CD4-positive, alpha-beta T cell treated with Interleukin-1 beta for 1 hour (primary cell): ENCODE measurements around the gene ACAP3.

ENCODE experiments used
- DNase-seq, 2 donors: peaks; one replicate each; pipeline ENCODE4 v3.0.0-alpha.2; 2020 to 2022

The ACAP3 gene

DNA sequence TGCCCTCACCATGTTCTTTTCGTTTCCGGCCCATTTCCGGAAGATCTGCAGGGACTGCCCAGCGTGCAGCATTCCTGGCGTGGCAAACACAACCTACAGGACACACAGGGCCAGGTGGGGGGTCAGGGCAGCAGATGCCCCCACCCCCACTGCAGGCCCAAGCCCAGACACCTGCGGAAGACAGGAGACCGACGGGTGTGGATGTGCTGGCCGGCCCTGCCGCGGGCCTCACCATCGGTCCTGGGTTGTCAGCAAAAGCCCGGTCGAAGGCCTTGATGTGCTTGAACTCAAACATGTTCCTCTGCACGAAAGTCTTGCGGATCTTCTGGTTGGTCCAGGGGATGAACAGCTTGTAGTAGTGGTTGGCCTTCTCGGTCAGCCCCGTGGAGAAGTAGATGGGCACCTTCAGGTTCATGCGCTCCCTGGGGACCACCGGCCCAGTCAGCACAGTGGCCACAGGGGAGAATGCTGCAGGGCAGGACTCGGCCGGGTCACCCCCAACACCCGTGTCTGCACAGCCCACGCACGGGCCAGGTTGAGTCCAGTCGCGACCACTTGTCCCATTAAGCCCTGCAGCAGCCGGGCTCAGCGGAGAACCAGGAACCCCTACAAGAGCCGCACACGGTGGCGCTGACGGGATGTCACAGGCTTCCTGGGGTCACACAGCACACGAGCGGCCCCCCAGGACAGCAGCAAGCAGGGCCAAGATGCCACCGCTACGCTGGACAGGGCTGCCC lies 5.9 kb upstream of the ACAP3 start:
- no peak for DNase-seq

- no peak for DNase-seq
Measured at GRCh38 chr1:1312450-1313314, 5.0 kb upstream of the ACAP3 start.

GRCh38 chr1:1311107-1312104 lies 3.7 kb upstream of the ACAP3 start:
- no peak for DNase-seq

- DNase-seq: no peak
Measured at GRCh38 chr1:1310476-1311053, 2.8 kb upstream of the ACAP3 start.

DNA sequence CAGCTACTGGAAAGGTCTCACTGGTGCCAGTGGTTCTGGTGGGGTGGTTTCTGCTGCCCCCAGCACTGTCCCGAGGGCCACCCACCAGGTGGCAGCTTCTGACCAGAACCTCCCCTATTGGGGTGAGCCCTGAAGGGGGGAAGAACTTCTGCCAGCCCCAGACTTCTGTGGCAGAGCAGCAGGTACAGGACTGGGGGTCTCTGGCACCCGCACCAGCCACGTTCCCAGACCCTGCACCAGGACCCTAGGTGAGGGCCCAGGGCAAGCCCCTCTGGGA lies 2.3 kb upstream of the ACAP3 start:
- DNase-seq: no peak

DNA sequence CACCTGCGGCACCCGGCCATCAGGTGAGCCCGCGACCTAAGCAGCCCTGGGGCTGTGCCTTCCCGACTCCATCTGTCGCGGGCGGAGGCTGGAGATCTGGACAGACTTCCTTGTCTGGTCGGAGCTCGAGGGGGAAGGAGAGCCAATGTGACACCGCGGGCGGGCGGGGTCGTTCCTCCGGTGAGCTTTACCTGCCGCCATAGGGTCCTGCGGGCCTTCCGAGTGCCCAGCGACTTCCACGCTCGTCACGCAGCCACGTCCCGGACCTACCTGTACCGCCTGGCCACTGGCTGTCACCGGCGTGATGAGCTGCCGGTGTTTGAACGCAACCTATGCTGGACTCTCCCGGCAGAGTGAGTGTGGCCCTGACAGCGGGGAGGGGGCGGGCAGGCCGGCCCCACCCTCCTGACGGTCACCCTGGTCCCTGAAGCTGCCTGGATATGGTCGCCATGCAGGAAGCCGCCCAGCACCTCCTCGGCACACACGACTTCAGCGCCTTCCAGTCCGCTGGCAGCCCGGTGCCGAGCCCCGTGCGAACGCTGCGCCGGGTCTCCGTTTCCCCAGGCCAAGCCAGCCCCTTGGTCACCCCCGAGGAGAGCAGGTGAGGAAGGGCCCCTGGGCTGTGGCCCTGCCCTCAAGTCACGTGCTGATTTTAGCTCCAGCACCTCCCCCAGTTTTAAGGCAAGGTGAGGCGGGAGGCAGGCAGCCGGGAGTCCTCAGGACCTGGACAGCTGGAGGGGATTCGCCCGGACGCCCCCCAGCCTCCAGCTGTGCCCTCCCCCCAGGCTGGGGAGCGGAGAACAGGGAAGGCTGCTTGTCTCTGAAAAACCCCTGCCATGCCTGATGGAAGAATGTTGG lies 1.8 kb upstream of the ACAP3 start:
- DNase-seq: no peak

DNA sequence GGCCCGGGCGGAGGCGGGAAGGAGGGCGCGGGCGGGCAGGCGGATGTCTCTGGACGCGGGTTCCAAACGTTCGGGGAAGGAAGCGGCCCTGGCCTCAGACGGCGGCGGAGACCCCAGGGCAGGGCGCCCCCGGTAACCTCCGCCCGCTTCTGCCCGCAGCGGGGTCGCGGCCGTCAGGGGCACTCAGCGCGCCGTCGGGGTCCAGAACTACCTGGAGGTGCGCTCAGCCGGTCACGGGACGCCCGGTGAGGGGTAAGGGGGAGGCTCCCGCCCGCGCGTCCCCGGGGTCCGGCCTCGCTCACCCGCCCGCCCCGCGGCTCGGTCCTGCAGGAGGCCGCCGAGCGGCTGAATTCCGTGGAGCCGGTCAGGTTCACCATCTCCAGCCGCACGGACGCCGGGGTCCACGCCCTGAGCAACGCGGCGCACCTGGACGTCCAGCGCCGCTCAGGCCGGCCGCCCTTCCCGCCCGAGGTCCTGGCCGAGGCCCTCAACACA lies 1.1 kb upstream of the ACAP3 start:
- DNase-seq: no peak

DNA sequence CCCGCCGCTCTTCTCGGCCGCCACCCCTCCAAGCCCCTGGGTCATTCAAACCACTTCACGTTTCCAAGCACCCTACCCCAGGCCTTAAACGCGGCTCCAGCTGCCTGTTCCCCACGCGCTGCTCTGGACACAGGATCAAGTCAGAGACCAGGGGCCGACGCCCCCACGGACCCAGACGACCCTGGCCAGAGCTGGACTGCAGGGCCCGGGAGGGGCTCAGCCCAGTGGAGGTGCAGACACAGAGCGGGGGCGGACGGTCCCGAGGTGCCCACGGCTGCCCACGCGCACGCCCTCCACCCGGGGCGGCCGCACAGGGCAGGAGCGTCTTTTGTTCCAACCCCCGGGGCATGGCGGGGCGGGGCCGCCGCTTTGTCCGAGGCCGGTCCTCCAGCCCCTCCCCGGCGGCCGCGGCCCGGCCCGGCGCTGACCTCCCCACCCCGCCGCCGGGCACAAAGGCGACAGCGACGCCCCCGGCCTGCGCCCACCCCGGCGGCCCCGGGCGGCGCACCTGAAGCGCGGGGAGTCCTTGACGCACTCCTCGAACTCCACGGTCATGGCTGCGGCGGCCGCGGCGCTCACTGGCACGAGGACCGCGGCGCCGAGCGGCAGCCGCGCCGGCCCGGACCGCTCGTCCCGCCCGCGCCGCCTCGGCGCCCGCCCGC lies 338 bp downstream of the ACAP3 start:
- no peak for DNase-seq

GRCh38 chr1:1306661-1307260 lies 969 bp downstream of the ACAP3 start:
- no peak for DNase-seq

DNA sequence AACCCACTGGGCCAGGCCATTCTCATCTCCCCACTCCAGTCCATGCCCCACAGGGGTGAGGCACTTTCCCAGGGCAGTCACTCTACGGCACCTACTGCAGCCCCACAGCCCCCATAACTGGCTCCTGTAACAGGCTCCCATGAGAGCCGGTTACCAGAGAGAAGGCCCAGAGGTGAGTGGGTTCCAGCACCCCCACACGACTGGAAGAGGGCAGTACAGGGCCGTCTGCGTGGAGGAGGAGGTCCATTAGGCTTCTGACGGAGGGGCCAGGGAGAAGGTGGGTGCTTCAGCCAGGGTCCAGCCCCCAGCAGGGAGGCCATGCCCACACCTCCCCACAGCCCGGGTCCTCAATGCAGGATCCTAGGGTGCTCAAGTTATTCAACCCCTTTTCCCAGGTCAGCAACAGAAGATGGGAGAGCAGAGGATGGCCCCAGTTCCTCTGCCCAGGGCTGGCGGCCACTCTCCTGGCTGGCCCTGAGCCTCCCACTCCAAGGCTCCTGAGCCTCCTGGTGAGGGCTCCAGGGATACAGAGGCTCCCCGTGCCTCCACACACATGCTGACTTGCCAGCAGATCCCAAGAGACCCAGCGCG lies 1.6 kb downstream of the ACAP3 start:
- DNase-seq: no peak

DNA sequence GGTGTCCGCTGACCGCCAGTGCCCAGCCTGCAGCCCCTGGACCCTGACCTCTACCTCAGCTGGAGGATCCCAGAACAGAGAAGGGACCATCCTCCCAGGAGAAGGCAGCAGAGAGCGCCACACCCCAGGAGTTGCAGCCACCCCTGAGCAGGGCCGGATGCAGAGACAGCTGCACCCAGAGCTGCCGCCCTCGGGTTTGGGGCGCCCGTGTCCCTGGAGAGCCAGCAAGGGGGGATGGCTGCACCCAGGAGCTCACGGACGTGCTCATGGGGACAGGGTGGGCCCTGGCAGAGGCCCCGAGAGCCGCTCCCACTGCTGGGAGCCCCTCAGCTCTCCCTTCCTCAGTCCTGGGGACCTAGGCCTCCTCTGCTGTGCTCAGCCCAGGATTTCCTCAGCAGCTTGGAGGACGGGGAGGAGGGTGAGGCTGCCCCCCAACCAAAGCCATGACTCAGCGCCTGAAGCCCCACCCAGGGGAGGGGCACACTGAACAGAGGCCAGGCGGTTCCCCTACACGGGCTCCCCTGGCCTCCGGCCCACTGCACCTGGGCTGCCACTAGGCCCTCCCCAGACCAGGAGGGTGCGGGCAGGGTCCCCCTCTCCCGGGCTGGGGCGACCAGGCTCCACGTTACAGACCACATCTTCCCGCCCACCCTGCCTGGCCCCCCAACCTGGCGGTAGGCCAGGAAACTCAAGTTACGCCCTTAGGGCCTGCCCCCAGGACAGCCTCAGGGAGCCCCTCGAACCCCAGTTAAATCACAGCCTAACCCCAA lies 2.2 kb downstream of the ACAP3 start:
- peak; percentile 68 for DNase-seq

- no peak for DNase-seq
Measured at GRCh38 chr1:1304331-1305299, 3.1 kb downstream of the ACAP3 start.

DNA sequence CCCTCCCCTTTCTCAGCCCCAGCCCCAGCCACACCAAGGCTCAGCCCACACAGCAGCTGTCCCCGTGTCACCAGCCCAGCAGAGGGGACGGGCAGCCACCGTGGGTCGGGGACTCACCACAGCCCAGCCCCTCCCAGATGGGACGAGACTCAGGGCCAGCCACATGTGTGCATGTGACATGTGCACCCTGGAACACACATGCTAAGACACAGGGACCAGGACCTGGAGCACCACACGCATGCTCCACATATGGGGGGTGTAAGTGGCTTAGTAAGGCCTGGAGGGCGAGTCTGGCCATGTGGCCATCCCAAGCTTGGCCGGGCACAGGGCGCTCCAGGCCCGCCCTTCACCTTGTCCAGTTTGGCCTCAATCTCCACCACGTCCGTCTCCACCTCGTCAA lies 4.0 kb downstream of the ACAP3 start:
- no peak for DNase-seq

DNA sequence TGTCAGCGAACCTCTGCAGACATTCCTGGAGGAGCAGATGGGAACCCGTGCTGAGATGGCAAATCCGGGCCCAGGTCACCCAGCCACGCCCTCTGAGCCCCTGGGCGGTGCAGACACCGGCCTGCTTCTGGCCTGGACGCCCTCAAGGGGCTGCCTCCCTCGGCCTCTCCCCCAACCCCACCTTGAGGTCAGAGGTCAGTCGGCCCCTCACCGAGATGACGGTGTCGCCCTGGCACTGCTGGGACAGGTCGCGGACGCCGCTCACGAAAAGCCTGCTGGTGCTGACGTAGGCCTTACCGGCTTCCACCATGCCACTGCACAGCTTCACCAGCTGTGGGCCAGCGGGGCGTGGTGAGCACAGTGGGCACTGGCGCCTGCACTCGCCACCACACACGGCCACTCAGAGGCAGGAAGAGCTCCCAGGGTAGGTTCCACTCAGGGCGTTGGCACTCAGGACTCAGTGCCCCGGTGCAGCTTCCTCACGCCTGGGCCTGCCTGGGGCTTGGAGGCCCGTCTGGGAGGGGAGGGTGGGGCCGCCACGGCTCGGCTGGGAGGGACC lies 4.7 kb downstream of the ACAP3 start:
- no peak for DNase-seq

GRCh38 chr1:1302006-1302430 lies 5.7 kb downstream of the ACAP3 start:
- no peak for DNase-seq

GRCh38 chr1:1300352-1300739 lies 7.4 kb downstream of the ACAP3 start:
- no peak for DNase-seq

DNA sequence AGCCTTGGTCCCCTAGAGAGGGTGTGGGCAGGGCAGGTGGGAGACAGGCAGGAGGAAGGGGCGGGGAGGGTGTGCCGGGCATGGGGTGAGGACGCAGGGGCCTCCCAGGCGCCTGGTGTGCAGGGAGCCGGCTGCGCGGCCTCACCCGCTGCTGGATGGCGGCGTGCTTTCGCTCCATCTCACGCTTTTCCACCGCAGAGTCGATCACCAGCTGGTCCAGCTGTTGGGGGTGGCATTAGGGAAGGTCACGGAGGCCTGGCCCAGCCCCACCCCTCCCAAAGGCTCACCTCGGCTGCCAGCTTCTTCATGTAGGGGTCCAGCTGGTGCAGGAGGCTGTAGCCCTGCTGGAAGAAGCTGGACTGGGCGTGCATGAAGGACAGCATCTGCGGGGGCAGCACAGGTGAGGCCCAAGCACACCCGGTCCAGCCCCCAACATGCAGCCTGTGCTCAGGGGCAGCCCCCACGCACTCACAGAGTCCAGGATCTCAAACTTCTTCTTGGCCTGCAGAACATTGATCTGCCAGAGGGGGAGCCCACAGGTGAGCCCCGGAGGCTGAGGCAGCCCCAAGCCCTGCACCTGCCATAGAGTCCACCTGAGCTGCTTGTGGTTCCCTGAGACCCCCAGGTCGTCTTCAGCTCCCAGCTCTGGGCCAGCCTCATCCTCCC lies 7.9 kb downstream of the ACAP3 start:
- peak in 1 of 2 donors; percentile 33 for DNase-seq
